GM19455 (cell line): ENCODE results near the gene LIMS3.
"Not testable (repeated sequence)": the region's sequence is repeated elsewhere in the genome, so short reads cannot be mapped to it uniquely, and the experiment has no call there.

Source experiments
- ATAC-seq: cut with Tn5 transposase; IDR thresholded peaks from one replicate; pipeline ENCODE4 v1.9.1; 2021; ENCODE audit not compliant: unreplicated experiment

LIMS3 gene, protein sequence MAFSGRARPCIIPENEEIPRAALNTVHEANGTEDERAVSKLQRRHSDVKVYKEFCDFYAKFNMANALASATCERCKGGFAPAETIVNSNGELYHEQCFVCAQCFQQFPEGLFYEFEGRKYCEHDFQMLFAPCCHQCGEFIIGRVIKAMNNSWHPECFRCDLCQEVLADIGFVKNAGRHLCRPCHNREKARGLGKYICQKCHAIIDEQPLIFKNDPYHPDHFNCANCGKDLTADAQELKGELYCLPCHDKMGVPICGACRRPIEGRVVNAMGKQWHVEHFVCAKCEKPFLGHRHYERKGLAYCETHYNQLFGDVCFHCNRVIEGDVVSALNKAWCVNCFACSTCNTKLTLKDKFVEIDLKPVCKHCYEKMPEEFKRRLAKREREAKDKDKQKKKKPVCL

DNA sequence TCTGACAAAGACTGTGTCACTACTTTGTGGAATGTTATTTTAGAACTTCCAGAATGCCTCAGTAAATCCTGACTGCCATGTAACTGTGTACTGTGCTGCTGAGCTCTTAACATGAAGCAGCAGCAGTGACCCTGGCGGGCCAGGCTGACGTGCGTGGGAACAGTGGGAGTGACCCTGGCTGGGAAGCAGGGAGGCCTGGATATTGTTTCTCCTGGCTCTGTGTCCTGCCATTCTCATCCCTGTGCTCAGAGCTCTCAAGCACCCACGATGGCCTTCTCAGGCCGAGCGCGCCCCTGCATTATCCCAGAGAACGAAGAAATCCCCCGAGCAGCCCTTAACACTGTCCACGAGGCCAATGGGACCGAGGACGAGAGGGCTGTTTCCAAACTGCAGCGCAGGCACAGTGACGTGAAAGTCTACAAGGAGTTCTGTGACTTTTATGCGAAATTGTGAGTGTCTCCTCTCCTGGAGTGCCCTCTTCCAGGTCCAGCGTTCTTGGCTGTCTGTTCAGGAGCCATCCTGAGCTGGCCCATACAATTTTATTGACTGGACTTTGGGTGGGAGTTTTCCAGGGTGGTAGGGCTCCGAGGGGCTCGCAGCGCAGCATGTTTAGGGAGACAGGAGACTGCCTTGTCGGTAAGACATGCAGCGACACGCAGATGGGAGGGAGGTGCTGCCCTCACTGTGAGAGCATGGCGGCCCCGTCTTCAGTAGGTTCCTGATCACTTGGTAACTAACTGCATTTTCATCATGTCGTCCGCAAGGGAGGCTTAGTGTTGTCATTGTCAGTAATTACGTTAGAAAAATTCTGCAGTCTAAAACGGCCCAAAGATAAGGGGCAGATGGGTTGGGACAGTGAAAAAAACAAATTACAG, at the start of gene LIMS3:
TSS of gene LIMS3 (plus strand) at position 227 of the 875 bp plus-strand sequence. CDS start at position 268, 41 bp downstream.
- ATAC-seq: not testable (repeated sequence)

DNA sequence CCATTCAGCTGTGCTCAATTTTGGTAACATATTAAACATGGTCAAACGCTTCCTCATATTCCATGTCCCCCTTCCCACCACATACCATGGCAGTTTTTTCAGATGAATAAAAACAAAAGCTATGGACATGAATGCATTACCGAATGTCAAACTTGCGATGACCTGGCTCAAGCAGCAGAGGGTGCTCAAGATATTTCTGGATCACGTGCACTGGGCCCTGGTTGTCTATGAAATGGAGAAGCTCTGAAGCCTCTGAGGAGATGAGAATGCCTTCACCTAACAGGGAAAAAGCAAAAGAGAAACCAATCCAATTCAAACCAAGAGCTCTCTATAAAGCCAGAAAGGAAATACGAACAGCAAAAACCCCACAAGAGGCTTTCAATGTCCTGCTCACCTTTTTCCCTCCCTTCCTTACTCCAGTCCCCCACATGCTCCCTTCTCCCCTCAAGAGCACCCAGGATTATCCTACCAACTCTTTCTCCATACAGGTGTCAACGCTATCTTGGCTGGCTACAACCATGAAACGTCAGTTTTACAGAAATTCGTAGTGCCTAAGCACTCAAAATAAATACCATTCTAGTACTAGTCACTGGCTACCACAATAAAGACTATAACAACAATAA, 27.2 kb upstream of the LIMS3 start:
- ATAC-seq: peak; percentile 81

DNA sequence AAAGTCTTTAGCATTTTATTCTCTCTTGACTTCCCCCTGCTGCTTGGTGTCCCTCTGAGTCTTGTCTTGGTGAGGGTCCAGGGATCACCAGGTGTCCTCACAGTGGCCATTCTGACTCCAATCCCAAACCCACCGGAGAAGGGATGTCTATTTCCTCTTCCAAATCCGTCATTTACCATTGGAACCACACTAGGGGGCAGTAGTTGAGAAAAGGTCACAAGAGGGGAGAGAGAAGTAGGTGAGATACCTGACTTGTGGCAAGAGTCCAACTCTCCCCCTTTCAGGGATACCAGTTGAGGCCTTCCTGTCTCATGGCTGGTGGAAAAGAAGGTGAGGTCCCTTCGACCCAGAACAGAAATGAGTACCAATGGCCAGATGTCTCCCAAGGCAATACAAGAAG, 21.9 kb upstream of the LIMS3 start:
- not testable (repeated sequence) for ATAC-seq

DNA sequence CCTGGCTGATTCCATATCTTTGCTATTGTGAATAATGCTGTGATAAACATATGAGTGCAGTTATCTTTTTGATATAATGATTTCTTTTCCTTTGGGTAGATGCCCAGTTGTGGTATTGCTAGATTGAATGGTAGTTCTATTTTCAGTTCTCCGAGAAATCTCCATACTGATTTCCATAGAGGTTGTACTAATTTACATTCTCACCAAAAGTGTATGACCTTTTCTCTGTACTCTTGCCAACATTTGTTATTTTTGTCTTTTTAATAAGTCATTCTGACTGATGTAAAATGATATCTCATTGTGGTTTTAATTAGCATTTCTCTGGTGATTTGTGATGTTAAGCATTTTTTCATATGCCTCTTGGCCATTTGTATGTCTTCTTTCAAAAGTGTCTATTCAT, 16.4 kb upstream of the LIMS3 start:
- not testable (repeated sequence) for ATAC-seq

DNA sequence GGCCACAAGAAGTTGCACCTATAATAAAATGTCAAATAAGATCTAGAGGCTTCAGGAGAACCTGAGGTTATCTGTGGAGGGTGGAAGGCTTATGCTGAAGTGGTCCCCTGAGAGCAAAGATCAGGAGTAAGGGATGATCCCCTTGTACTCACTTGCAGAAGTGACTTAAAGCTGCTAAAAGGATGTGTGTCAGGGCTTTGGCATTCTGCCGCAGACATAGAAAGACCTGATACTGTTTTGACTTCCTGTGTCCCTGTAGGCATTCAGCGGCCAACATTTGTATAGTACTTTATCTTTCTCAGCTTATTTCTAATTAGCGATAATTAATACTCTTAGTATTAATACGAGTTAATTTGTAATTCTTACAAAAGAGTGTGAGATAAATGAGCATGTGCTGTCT, 10.1 kb upstream of the LIMS3 start:
- ATAC-seq: not testable (repeated sequence)

DNA sequence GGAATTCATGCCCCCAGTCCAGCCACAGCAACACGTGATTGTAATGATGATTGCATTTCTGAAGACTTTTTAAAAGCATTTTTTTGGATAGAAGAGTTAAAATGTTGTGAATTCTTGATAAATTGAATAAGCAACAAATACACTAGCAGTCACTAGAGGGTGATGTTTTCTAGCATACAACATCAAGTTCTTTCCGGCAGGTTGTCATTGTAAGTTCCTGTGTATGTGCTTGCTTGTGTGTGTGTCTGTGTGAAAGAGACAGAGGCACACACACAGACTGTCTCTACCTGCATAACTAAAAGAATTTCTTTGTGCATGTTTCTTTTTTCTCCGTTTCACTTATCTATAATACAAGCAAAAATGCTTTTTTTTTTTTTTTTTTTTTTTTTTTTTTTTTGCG, 8.6 kb upstream of the LIMS3 start:
- not testable (repeated sequence) for ATAC-seq

DNA sequence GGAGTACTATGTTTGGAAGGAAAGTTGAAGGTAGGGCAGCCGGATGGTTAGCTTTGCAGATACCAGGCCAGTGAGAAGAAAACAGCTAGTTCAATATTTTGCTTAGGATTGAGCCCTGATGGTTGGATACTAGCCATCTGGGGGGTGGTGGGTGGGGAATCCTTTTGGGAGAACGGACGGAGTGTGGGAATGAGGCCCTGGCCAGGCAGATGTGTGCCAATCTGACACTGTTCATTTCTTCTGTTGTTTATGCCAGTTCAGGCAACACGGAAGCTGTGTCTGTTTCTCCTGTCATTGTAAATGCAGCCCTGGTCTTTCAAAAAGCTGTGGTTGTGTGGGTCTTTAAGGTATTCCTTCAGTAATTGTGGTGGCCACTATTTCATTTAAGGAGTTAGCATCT, 7.5 kb upstream of the LIMS3 start:
- ATAC-seq: not testable (repeated sequence)

DNA sequence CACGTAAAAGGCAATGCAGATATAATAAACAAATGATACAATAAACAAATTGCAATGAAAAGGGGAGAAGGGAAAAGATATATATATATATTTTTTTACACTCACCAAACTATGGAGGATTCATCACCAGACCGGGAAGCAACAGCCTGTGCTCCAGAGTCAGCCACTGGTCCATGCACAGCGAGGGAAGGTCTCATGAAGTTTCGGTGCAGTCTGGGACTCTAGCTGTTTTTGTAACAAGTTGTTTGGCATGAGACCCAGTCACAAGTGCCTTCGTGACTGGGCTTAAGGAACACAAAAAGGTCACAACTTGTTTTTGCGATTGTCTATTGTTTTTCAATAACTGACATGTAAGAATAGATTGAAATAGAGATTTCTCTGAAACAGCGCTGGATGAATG, 4.8 kb upstream of the LIMS3 start:
- ATAC-seq: not testable (repeated sequence)

DNA sequence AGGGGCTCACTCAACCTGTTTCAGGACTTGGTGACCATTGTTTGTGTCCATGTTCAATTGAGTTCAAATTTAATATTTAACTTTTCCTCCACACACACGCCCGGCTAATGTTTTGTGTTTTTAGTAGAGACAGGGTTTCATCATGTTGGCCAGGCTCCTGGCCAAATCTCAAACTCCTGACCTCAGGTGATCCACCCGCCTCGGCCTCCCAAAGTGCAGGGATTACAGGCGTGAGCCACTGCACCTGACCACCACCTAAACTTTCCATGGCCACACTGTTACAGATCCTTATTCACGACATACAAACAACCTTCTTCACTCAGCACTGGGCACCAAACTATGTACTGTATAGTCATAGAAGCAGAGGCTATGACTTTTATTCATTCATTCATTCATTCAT, 4.3 kb upstream of the LIMS3 start:
- not testable (repeated sequence) for ATAC-seq

DNA sequence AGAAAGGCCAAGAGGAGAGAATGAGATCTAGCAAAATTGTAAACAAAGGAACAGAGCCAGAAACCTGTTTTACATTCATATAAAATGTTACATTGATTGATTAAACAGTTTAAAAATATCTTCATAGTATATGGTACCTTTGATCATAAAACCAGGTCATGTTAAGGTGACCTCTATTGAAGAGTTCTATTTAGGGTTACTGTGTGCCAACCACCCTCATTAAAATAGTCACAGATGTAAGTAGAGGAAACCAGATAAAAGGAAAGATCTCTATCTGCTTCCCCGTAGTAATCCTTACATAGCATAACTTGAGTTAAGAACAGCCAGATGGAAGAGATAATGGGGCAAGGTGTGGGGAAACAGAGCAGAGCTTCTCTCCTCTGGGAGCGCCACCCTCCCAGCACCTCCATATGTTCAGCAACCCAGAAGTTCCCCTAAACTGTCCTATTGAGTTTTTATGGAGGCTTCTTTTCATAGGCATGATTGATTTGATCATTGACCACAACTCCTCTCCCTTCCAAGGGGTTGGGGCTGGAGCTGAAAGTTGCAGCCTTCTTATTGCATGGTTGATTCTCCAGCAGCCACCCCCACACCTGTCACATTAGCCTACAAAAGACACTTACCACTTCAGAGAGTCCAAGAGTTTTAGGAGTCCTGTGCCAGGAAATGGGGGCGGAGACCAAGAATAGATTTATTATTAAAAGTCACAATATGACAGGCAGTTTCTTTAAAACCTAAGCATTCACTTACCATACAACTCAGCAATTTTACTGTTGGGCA, 3.2 kb upstream of the LIMS3 start:
- ATAC-seq: not testable (repeated sequence)

DNA sequence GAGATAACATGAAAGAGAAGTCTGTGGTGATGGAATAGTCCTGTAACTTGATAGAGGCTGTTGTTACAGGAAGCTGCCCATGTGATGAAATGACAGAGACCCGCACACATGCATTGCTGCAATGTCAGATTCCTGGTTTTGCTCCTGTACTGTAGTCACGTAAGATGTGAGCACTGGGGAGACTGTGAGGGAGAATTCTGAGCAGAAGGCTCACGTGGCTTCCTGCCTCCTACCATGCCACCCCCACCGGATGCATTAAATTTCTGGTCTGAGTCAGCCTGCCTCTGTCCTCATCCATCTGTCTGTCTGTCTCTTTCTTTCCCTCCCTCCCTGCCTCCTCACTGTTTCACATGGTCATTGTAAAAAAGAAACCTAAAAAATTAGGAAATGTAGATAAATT, 2.3 kb upstream of the LIMS3 start:
- peak; percentile 96 for ATAC-seq

DNA sequence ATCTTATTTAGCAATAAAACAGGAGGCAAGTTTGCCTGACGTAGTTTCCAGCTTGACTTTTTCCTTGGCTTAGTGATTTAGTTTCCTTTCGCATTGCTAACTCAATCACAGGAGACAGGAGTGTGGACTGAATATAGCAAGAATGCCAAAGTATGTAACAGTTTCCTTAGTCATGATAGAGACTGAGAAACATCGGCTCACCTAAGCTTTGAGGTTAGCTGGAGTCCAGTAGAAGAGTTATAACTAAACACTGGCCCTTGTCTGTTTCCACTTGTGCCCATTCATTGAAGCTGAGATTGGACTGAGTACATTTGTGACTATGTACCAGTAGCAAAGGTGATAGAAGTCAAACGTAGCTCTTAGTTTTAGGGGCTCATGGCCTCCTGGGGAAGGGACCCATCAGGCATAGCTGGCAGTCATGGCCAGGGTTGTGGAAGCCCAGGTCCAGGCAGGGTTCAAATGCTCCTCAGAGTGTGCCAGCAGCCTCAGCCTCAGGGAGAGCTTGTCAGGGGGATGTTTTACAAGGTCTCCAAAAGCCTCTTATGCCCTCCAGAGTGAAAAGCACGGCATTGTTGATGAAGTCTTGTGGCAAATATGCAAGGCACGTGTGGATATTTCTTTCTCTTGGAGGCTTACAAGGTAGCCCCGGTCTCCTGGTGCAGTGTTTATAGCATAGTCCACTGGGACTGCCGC, 573 bp upstream of the LIMS3 start:
- ATAC-seq: not testable (repeated sequence)

DNA sequence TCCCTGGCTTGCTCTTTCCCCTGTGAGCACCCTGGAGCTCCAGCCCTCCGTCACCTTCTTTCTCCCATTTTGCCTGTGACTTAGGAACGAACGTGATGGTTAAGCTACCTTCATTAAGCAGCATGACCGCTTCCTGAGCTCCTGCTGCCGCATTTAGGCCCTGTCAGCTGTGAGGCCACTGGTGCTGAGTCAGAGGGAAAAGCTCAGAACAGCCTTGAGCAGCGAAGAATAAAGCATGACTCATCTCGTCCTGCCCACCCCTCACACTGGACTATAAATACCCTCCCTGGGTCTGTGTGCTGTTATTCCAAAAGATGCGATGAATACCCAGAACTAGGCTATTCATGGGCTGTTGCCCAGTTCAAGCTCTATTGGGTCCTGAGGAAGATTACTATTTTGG, 7.3 kb downstream of the LIMS3 start:
- ATAC-seq: peak; percentile 74

DNA sequence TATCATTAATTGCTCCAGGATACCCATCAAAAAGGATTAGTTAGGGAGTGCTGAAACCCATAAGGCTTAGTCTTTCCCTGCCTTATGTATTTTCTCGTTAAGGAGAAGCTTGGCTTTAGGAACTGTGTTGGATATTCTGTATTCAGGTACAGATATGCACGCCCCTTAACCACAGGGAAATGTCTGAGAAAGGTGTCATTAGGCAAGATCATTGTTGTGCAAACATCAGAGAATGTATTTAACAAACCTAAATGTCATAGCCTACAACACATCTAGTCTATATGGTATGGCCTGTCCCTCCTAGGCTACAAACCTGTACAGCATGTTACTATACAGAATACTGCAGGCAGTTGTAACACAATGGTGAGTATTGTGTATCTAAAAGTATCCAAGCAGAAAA, 10.1 kb downstream of the LIMS3 start:
- not testable (repeated sequence) for ATAC-seq

DNA sequence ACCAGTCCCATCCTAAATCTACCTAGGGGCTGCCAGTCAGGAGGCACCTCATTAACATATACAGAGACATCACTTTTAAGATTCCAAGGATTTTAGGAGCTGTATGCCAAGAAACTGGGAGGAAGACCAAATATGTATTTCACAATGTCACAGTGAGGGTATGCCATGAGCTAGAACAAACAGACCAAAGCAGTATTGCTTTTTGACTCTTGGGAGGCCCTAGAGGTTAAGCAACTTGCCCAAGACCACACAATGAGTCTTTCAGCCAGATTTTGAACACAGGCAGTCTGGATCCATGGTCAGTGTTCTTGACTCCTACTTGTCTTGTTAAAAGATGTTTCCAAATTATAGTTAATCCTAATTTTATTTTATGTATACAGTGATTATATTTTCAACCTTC, 12.3 kb downstream of the LIMS3 start:
- not testable (repeated sequence) for ATAC-seq

DNA sequence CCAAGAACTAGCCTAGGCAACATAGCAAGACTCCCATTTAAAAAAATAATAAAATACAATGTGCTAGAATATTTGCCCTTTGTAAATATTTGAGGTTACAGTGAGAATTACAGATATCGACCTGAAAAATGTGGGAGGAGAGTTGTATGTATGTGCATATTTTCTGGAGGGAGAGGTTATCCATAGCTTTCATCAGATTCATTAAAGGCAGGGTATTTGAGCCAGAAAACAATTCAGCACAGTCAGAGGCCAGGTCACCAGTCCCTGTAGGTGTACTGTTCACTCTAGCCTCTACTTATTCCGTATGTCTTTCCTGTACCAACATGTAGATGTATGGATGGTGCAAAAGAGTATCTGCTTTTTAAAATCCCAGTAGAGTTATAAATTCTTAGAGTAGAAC, 15.4 kb downstream of the LIMS3 start:
- not testable (repeated sequence) for ATAC-seq

DNA sequence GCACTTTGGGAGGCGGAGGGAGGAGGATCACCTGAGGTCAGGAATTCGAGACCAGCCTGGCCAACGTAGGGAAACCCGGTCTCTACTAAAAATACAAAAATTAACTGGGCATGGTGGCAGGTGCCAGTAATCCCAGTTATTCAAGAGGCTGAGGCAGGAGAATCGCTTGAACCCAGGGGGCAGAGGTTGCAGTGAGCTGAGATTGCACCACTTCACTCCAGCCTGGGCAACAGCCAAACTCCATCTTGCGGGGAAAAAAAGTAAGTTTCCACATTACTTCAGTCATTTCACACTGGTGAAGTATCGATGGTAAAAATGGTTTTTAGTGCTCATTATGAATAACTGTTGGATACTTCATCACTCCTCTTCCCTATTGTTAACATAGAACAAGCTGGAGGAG, 16.1 kb downstream of the LIMS3 start:
- ATAC-seq: not testable (repeated sequence)

DNA sequence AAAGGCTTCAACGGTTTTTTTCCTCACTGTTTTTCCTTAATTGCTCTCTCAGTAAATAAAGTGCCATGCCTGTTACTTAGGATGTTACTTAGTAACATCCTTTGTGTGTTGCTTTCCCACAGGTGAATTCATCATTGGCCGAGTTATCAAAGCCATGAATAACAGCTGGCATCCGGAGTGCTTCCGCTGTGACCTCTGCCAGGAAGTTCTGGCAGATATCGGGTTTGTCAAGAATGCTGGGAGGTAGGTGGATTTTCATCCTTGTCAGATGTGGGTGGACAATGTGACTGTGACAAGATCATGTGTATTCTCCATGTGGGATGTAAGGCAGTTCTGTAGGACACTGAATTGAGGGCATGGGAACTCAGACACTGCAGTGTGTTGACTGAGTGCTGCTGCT, 17.3 kb downstream of the LIMS3 start:
- ATAC-seq: not testable (repeated sequence)

DNA sequence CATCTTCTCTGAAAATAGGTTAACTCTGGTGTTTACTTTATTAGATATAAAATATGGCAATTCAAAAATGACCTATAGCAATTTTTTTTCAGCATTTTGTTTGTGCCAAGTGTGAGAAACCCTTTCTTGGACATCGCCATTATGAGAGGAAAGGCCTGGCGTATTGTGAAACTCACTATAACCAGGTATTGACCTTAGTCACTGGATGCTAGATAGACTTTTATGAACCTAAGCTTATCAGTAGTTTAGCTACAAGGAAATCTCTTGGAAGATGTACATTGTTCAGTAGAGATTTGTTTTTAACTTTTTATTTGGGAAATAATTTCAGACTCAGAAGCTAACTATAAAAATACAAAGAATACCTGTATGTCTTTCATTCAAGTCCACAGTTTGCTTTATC, 21.7 kb downstream of the LIMS3 start:
- ATAC-seq: not testable (repeated sequence)
